ENCODE results near the gene XIRP2. TPM values are rescaled to one million over a fixed set of nuclear protein-coding genes. Genes with fewer than 3 reads are reported as not detected.

Gene XIRP2
- total and polyA plus RNA-seq, 10 of the 15 experiments (the other 5 are each of a cell fraction or from before 2014, with no cell fraction given): 0.03 TPM; not detected in 9

GRCh38 chr2:167142554-167142953 is 254.3 kb downstream of the XIRP2 start (continued):
- TF ChIP-seq ZBTB40 (IDR thresholded peaks at IDR 0.05; ENCODE audit: borderline replicate concordance) (no peak), FOXM1 (IDR thresholded peaks at IDR 0.05; ENCODE audit: low read depth, low read length) (no peak), HCFC1 (IDR thresholded peaks at IDR 0.05; ENCODE audit: low read length) (no peak), JUNB (IDR thresholded peaks at IDR 0.05) (no peak), ZBTB4 (CRISPR knock-in tag; IDR thresholded peaks at IDR 0.05) (no peak)
